GM13977 (cell line): ENCODE measurements around the gene NFATC2IP.
"Not testable (repeated sequence)": the region's sequence is repeated elsewhere in the genome, so short reads cannot be mapped to it uniquely, and the experiment has no call there.

Experiments used
- DNase-seq: peaks from one replicate; pipeline ENCODE4 v3.0.0; 2012; ENCODE audit warnings: low spot score
- CTCF ChIP-seq: IDR thresholded peaks from 2 replicates; pipeline ENCODE4 v1.5.1; 2012; ENCODE audit warnings: mild to moderate bottlenecking, control low read depth; ENCODE audit not compliant: insufficient read depth; ENCODE audit errors: extremely low read depth, missing control alignments
- in situ Hi-C: fragments of 300-500 bp; cut with MboI; formaldehyde crosslinking; loops from one replicate; pipeline ENCODE4 v1.12.0; 2022; ENCODE audit warnings: low sequenced_read_pairs, low pct_unique_long_range_greater_than_20kb, mixed read lengths, inconsistent platforms; ENCODE audit not compliant: unreplicated experiment

NFATC2IP gene

GRCh38 chr16:28964072-28964471 lies 13.3 kb downstream of the NFATC2IP start:
- TF ChIP-seq CTCF = no peak
- no peak for DNase-seq
- in situ Hi-C loops = no loop called here

GRCh38 chr16:28964496-28964895 lies 13.8 kb downstream of the NFATC2IP start:
- TF ChIP-seq CTCF = no peak
- no peak for DNase-seq
- in situ Hi-C loops = no loop called here

GRCh38 chr16:28967156-28967555 lies 16.4 kb downstream of the NFATC2IP start:
- DNase-seq = no peak
- in situ Hi-C loops = no loop called here
- TF ChIP-seq CTCF = no peak

- in situ Hi-C loops, DNase-seq: not testable (repeated sequence)
Observed at GRCh38 chr16:28969696-28970095, 19.0 kb downstream of the NFATC2IP start.

- in situ Hi-C loops = no loop called here
- peak; percentile 56 for TF ChIP-seq CTCF
- no peak for DNase-seq
Observed at GRCh38 chr16:28974007-28974436, 23.3 kb downstream of the NFATC2IP start.

- peak; percentile 99 for DNase-seq
- in situ Hi-C loops = no loop called here
- no peak for TF ChIP-seq CTCF
Observed at GRCh38 chr16:28974437-28975157, 23.9 kb downstream of the NFATC2IP start, which contains the start of gene SPNS1. Gene SPNS1 (plus strand): TSS chr16:28974778. CDS start chr16:28975152, 374 bp downstream.

- TF ChIP-seq CTCF = no peak
- no peak for DNase-seq
- in situ Hi-C loops = no loop called here
Observed at GRCh38 chr16:28975158-28975599, 24.4 kb downstream of the NFATC2IP start.
